ENCODE measurements around the gene EPHX1.
"Not testable (repeated sequence)": the region's sequence is repeated elsewhere in the genome, so short reads cannot be mapped to it uniquely, and the experiment has no call there.

DNA sequence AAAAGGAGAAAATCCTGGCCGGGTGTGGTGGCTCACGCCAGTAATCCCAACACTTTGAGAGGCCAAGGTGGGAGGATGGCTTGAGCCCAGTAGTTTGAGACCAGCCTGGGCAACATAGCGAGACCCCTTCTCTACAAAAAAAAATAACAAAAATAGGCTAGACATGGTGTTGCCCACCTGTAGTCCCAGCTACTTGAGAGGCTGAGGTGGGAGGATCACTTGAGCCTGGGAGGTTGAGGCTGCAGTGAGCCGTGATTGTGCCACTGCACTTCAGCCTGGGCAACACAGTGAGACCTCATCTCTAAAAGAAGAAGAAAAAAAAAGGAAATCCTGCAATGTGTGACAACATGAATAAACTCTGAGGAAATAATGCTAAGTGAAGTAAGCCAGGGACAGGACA is 26.4 kb downstream of the EPHX1 start:
- TF ChIP-seq, protein P1, sequence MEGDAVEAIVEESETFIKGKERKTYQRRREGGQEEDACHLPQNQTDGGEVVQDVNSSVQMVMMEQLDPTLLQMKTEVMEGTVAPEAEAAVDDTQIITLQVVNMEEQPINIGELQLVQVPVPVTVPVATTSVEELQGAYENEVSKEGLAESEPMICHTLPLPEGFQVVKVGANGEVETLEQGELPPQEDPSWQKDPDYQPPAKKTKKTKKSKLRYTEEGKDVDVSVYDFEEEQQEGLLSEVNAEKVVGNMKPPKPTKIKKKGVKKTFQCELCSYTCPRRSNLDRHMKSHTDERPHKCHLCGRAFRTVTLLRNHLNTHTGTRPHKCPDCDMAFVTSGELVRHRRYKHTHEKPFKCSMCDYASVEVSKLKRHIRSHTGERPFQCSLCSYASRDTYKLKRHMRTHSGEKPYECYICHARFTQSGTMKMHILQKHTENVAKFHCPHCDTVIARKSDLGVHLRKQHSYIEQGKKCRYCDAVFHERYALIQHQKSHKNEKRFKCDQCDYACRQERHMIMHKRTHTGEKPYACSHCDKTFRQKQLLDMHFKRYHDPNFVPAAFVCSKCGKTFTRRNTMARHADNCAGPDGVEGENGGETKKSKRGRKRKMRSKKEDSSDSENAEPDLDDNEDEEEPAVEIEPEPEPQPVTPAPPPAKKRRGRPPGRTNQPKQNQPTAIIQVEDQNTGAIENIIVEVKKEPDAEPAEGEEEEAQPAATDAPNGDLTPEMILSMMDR (conservative IDR thresholded peaks at IDR 0.05 in 1 of 2, IDR thresholded peaks at IDR 0.05 in 1 of 2; ENCODE audit: low read depth in 1 of 2, low read length in 2 of 2) = not testable (repeated sequence)
- not testable (repeated sequence) for TF ChIP-seq EZH2 (IDR thresholded peaks at IDR 0.05; ENCODE audit: low read length, missing control alignments)

All from fibroblast of lung (primary cell).